Epithelial cell of proximal tubule (primary cell): ENCODE results near the gene CDH18. TPM values are rescaled to one million over a fixed set of nuclear protein-coding genes. Genes with fewer than 3 reads are reported as not detected.

Experiments
- DNase-seq: peaks from one replicate; pipeline ENCODE4 v3.0.0-alpha.2; 2011; ENCODE audit warnings: low read depth
- H3K4me3 ChIP-seq: 2 replicates; pipeline ENCODE4 v1.5.1; 2011; ENCODE audit warnings: low read depth, mild to moderate bottlenecking, low read length
- total RNA-seq: library from RNA; depleted of rRNA; stranded (reverse); fragments of >200 nt; gene quantifications from 2 replicates; pipeline ENCODE4 v1.2.3, GENCODE V29; 2015
- TF ChIP-seq, protein P1 (sequence below): conservative IDR thresholded peaks from 2 replicates; pipeline ENCODE4 v1.5.1; 2012; ENCODE audit warnings: low read depth, mild to moderate bottlenecking, low read length

Gene CDH18
- total RNA-seq, 1 donor from 2014 or later: not detected

- no peak overlapping the region for H3K4me3 ChIP-seq
- DNase-seq: no peak
- TF ChIP-seq, protein P1, sequence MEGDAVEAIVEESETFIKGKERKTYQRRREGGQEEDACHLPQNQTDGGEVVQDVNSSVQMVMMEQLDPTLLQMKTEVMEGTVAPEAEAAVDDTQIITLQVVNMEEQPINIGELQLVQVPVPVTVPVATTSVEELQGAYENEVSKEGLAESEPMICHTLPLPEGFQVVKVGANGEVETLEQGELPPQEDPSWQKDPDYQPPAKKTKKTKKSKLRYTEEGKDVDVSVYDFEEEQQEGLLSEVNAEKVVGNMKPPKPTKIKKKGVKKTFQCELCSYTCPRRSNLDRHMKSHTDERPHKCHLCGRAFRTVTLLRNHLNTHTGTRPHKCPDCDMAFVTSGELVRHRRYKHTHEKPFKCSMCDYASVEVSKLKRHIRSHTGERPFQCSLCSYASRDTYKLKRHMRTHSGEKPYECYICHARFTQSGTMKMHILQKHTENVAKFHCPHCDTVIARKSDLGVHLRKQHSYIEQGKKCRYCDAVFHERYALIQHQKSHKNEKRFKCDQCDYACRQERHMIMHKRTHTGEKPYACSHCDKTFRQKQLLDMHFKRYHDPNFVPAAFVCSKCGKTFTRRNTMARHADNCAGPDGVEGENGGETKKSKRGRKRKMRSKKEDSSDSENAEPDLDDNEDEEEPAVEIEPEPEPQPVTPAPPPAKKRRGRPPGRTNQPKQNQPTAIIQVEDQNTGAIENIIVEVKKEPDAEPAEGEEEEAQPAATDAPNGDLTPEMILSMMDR: no peak
Observed at GRCh38 chr5:20028506-20028905, 40.5 kb upstream of the CDH18 start.

- DNase-seq: no peak
- TF ChIP-seq, protein P1: no peak
- no peak overlapping the region for H3K4me3 ChIP-seq
Observed at GRCh38 chr5:20023686-20024180, 35.7 kb upstream of the CDH18 start.

GRCh38 chr5:20020247-20020646 lies 32.2 kb upstream of the CDH18 start:
- TF ChIP-seq, protein P1: no peak
- DNase-seq: no peak
- no peak overlapping the region for H3K4me3 ChIP-seq

DNA sequence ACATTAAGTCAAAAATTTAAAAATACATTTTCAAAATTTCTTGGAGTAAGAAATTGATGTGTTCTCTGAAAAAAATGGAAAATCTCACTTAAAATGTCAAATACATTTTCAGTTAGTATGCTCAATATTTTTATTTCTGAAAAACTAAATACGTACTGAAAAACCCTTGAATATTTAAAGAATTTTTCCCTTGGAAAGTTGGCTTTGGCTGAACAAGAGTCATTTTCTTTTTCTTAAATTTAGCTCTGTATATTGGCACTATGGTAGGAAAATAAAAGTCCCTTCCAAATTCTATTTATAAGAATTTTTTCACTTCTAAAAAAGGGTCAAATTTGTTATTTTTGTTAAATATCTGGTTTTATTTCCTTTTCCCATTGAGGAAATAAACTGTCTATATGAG lies 29.0 kb upstream of the CDH18 start:
- DNase-seq: no peak
- TF ChIP-seq, protein P1: no peak
- no peak overlapping the region for H3K4me3 ChIP-seq

DNA sequence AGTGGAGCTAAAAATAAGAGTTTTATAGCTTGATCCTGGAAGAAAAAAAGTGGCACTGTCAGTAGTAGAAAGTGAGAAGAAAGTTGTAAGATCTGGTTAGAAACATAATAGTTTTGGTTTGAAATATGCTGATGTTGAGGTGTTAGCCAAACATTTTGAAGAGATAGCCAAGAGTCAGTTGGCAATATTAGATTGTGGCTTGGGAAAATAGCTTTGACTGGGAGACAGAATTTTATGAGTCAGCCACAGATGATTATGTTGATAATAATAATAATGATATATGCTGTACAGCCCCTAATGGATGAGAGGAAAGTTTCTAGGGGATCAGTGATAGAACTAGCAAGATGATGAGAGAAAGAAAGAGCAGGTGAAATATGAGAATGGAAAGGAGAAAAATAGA lies 12.4 kb upstream of the CDH18 start:
- TF ChIP-seq, protein P1: no peak
- no peak overlapping the region for H3K4me3 ChIP-seq
- no peak for DNase-seq

DNA sequence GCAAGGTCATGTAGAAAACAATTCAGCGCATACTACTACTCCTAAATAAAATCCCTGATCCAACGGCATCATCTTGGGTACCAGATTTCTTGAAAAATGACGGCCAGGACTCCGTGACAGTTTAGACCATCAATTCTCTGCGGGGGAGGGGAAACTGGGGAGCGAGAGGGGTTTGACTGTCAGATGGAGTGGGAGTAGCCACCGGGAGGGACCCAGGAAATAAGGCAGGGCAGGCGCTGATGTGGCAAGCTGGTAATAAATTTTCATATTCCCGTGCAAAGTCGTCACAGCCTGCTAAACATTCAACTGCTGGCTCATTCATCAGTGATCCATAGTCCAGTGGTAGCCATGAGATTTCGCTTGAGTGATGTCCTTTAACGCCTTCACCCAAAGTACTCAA lies 457 bp upstream of the CDH18 start:
- TF ChIP-seq, protein P1: no peak
- peak overlapping the region; percentile 45 for H3K4me3 ChIP-seq

GRCh38 chr5:19986806-19987205 lies 1.2 kb downstream of the CDH18 start:
- no peak for DNase-seq
- H3K4me3 ChIP-seq: no peak overlapping the region
- TF ChIP-seq, protein P1: no peak

More for the DNA sequence above, 457 bp upstream of the CDH18 start:
- no peak for DNase-seq
